HCT116 (cell line): ENCODE measurements around the gene MERTK. TPM values are rescaled to one million over a fixed set of nuclear protein-coding genes. Genes with fewer than 3 reads are reported as not detected.

Experiments used
- ATAC-seq: fragments of 200-7000 bp; cut with Tn5 transposase; 2 replicates; pipeline ENCODE4 v1.9.1; 2020; ENCODE audit warnings: mild to moderate bottlenecking, moderate library complexity
- BruUV-seq: library from RNA; stranded (reverse); fragments of 400-500 nt; replicated peaks from 2 replicates; lab custom pipeline; 2021; lab: Mats Ljungman, UMichigan
- CTCF ChIA-PET: fragments of 300-600 bp; sonication (Branson Sonifier 250); formaldehyde crosslinking; loops from one replicate; lab custom pipeline; 2021; ENCODE audit warnings: antibody characterized with exemption; lab: Charles Lee
- POLR2A ChIA-PET: fragments of 300-600, 350-600 bp; sonication (Branson Sonifier 250); formaldehyde crosslinking; loops from one replicate; lab custom pipeline; 2021; ENCODE audit warnings: antibody characterized with exemption; lab: Charles Lee
- RAD21 ChIA-PET, 2 experiments: fragments of 300-600 bp; sonication (Branson Sonifier 250); formaldehyde crosslinking; loops; one replicate each; lab custom pipeline; 2023; ENCODE audit warnings: low total read pairs in 2 of 2; ENCODE audit not compliant: uncharacterized antibody in 2 of 2, unreplicated experiment in 2 of 2, low non-redundant PET in 1 of 2; lab: Charles Lee
- DNase-seq: peaks from one replicate; pipeline ENCODE4 v3.0.0-alpha.2; 2010; ENCODE audit warnings: low read depth, low spot score
- H2AFZ ChIP-seq: fragments of 200-600 bp; shearing (Covaris generic), sonication (generic); 2 replicates; pipeline ENCODE4 v1.6.1; 2017; ENCODE audit warnings: low read depth, mixed run types, mixed read lengths, antibody characterized with exemption, low read length; ENCODE audit not compliant: poor library complexity, severe bottlenecking
- H3K27ac ChIP-seq: 2 replicates; pipeline ENCODE4 v1.5.1; 2012; ENCODE audit warnings: low read depth, low read length
- H3K27me3 ChIP-seq: fragments of 200-600 bp; sonication (generic); 2 replicates; pipeline ENCODE4 v1.6.1; 2016; ENCODE audit warnings: mixed run types, low read length, mixed read lengths; ENCODE audit not compliant: insufficient read depth
- H3K36me3 ChIP-seq, 2 experiments: fragments of 200-500 bp in 1 of 2; fragments of 200-600 bp in 1 of 2; sonication (Bioruptor generic) in 1 of 2; sonication (generic) in 1 of 2; 2 replicates each; pipeline versions ENCODE4 v1.5.1 to v1.6.1; 2014 to 2016; ENCODE audit warnings: low read length in 2 of 2, inconsistent platforms in 1 of 2, mixed read lengths in 1 of 2, mixed run types in 1 of 2; ENCODE audit not compliant: insufficient read depth in 2 of 2, control insufficient read depth in 1 of 2
- H3K4me1 ChIP-seq, 2 experiments: fragments of 200-600 bp in 1 of 2; sonication (generic) in 1 of 2; 2 replicates each; pipeline versions ENCODE4 v1.5.1 to v1.6.1; 2012 to 2017; ENCODE audit warnings: low read length in 2 of 2, inconsistent platforms in 1 of 2, mild to moderate bottlenecking in 1 of 2, mixed read lengths in 1 of 2, mixed run types in 1 of 2, moderate library complexity in 1 of 2; ENCODE audit not compliant: insufficient read depth in 2 of 2, control insufficient read depth in 1 of 2
- H3K4me2 ChIP-seq: fragments of 200-600 bp; sonication (generic); 2 replicates; pipeline ENCODE4 v1.6.1; 2017; ENCODE audit warnings: mixed run types, low read length, mixed read lengths
- H3K4me3 ChIP-seq, 2 experiments: fragments of 200-600 bp in 1 of 2; sonication (generic) in 1 of 2; replicated peaks in 1 of 2; 2 replicates each; pipeline ENCODE4 v1.5.1; 2011 to 2016; ENCODE audit warnings: low read length in 2 of 2, control low read depth in 1 of 2, low read depth in 1 of 2, mild to moderate bottlenecking in 1 of 2, mixed read lengths in 1 of 2, mixed run types in 1 of 2
- H3K79me2 ChIP-seq: fragments of 200-600 bp; sonication (generic); 2 replicates; pipeline ENCODE4 v1.6.1; 2017; ENCODE audit warnings: mild to moderate bottlenecking, mixed run types, low read length, moderate library complexity, mixed read lengths; ENCODE audit not compliant: insufficient read depth
- H3K9ac ChIP-seq: fragments of 200-600 bp; sonication (generic); 2 replicates; pipeline ENCODE4 v1.6.1; 2016; ENCODE audit warnings: low read length, mixed read lengths
- H3K9me2 ChIP-seq: fragments of 200-600 bp; sonication (generic), shearing (Covaris generic); 2 replicates; pipeline ENCODE4 v1.6.1; 2017; ENCODE audit warnings: mixed run types, mild to moderate bottlenecking, moderate library complexity; ENCODE audit not compliant: insufficient read depth
- H3K9me3 ChIP-seq, 2 experiments: fragments of 200-500 bp in 1 of 2; fragments of 200-600 bp in 1 of 2; sonication (Bioruptor generic) in 1 of 2; sonication (generic) in 1 of 2; 2 replicates each; pipeline ENCODE4 v1.6.1; 2014 to 2017; ENCODE audit warnings: low read length in 2 of 2, mixed read lengths in 2 of 2, inconsistent platforms in 1 of 2, low read depth in 1 of 2, mild to moderate bottlenecking in 1 of 2, mixed run types in 1 of 2, moderate library complexity in 1 of 2; ENCODE audit not compliant: control insufficient read depth in 1 of 2, insufficient read depth in 1 of 2
- H4K20me1 ChIP-seq: fragments of 200-600 bp; sonication (generic), shearing (Covaris generic); 2 replicates; pipeline ENCODE4 v1.6.1; 2017; ENCODE audit warnings: mixed run types, mild to moderate bottlenecking, moderate library complexity; ENCODE audit not compliant: insufficient read depth
- CEBPB ChIP-seq: IDR thresholded peaks from 2 replicates; pipeline ENCODE4 v1.6.1; 2012; ENCODE audit warnings: low read depth
- EGR1 ChIP-seq: IDR thresholded peaks from 2 replicates; pipeline ENCODE4 v1.6.1; 2012; ENCODE audit warnings: low read depth
- ELF1 ChIP-seq: IDR thresholded peaks from 2 replicates; pipeline ENCODE4 v1.6.1; 2012; ENCODE audit warnings: low read depth, borderline replicate concordance
- EZH2 ChIP-seq: fragments of 200-600 bp; sonication (generic); IDR thresholded peaks from 2 replicates; pipeline ENCODE4 v1.6.1; 2017; ENCODE audit warnings: antibody characterized with exemption, mixed run types
- EZH2phosphoT487 ChIP-seq: fragments of 200-600 bp; IDR thresholded peaks from 2 replicates; pipeline ENCODE4 v1.6.1; 2018; ENCODE audit warnings: antibody characterized with exemption, borderline replicate concordance
- FOSL1 ChIP-seq: IDR thresholded peaks from 2 replicates; pipeline ENCODE4 v1.6.1; 2012; ENCODE audit warnings: low read depth
- POLR2AphosphoS5 ChIP-seq: IDR thresholded peaks from 2 replicates; pipeline ENCODE4 v1.6.1; 2011; ENCODE audit warnings: mild to moderate bottlenecking, low read depth, low read length, moderate library complexity
- RAD21 ChIP-seq: IDR thresholded peaks from 2 replicates; pipeline ENCODE4 v1.6.1; 2012; ENCODE audit warnings: low read depth, mild to moderate bottlenecking
- YY1 ChIP-seq: IDR thresholded peaks from 2 replicates; pipeline ENCODE4 v1.6.1; 2011; ENCODE audit warnings: low read length, low read depth, moderate library complexity, mild to moderate bottlenecking; ENCODE audit not compliant: insufficient replicate concordance; ENCODE audit errors: extremely low read depth
- ZFX ChIP-seq: fragments of 450-650 bp; IDR thresholded peaks from 2 replicates; pipeline ENCODE4 v1.6.1; 2017
- intact Hi-C: fragments of 100-400 bp; cut with micrococcal nuclease; formaldehyde crosslinking; loops from 2 replicates; pipeline ENCODE4 v1.10.0; 2022
- total RNA-seq: library from RNA; stranded (reverse); gene quantifications from one replicate; pipeline ENCODE4 v1.2.1, GENCODE V29; 2021; ENCODE audit not compliant: unreplicated experiment

Gene MERTK
- total RNA-seq, 1 experiment from 2014 or later, result 5.7 TPM

GRCh38 chr2:112005406-112006075 is 107.1 kb downstream of the MERTK start:
- no peak overlapping the region for H3K9ac ChIP-seq
- DNase-seq (no peak), ATAC-seq (no peak)
- TF ChIP-seq FOSL1 (no peak), EZH2phosphoT487 (no peak), YY1 (no peak), RAD21 (no peak), POLR2AphosphoS5 (no peak), CEBPB (no peak)
- H3K4me3 ChIP-seq, result no peak overlapping the region
- intact Hi-C loops, result no loop called here
- ChIA-PET CTCF (no interaction called here), RAD21 (no interaction called here), POLR2A (no interaction called here)
- no peaks in the 10 kb centered on the region for H3K9me3 ChIP-seq
- no peaks in the 10 kb centered on the region for H4K20me1 ChIP-seq
- H3K27me3 ChIP-seq, result no peaks in the 10 kb centered on the region
- H3K9me2 ChIP-seq, result no peaks in the 10 kb centered on the region
- H2AFZ ChIP-seq, result no peak overlapping the region
- BruUV-seq, result no TSS peak
- H3K27ac ChIP-seq, result no peak overlapping the region
- no peak overlapping the region for H3K4me2 ChIP-seq
- H3K4me1 ChIP-seq, result no peaks in the 10 kb centered on the region
- H3K79me2 ChIP-seq, result no peaks in the 10 kb centered on the region
- H3K36me3 ChIP-seq, result no peaks in the 10 kb centered on the region

DNA sequence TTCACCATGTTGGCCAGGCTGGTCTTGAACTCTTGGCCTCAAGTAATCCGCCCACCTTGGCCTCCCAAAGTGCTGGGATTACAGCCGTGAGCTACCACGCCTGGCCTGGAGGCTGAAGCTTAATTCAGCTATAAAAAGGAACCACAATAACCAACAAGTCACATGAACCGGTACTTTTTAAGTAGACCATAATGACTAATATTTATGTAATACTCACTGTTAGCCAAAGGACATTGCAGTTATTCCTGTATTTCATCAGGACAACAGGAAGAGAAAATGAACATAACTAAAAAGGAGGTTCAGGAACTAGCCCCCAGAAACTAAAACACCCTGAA is 107.6 kb downstream of the MERTK start:
- Histone ChIP-seq H3K9me3 (no peaks in the 10 kb centered on the region), H3K4me2 (no peak overlapping the region), H3K27ac (no peak overlapping the region), H4K20me1 (no peaks in the 10 kb centered on the region), H3K4me1 (no peaks in the 10 kb centered on the region), H3K36me3 (no peaks in the 10 kb centered on the region), H3K9me2 (no peaks in the 10 kb centered on the region), H3K4me3 (no peak overlapping the region), H3K27me3 (no peaks in the 10 kb centered on the region), H2AFZ (no peak overlapping the region), H3K79me2 (no peaks in the 10 kb centered on the region), H3K9ac (no peak overlapping the region)
- TF ChIP-seq EGR1, result no peak
- no peak for TF ChIP-seq EZH2
- no peak for TF ChIP-seq CEBPB
- TF ChIP-seq EZH2phosphoT487, result no peak
- no peak for TF ChIP-seq ZFX
- TF ChIP-seq ELF1, result no peak
- ChIA-PET RAD21 (no interaction called here), POLR2A (no interaction called here), CTCF (no interaction called here)
- no TSS peak for BruUV-seq
- intact Hi-C loops, result no loop called here
- DNase-seq (no peak), ATAC-seq (no peak)
